Epithelial cell of proximal tubule (primary cell): ENCODE measurements around the gene ZNF362. TPM values are rescaled to one million over a fixed set of nuclear protein-coding genes. Genes with fewer than 3 reads are reported as not detected.

Experiments used
- DNase-seq: peaks from one replicate; pipeline ENCODE4 v3.0.0-alpha.2; 2011; ENCODE audit warnings: low read depth
- H3K4me3 ChIP-seq: 2 replicates; pipeline ENCODE4 v1.5.1; 2011; ENCODE audit warnings: low read depth, mild to moderate bottlenecking, low read length
- total RNA-seq: library from RNA; depleted of rRNA; stranded (reverse); fragments of >200 nt; gene quantifications from 2 replicates; pipeline ENCODE4 v1.2.3, GENCODE V29; 2015
- TF ChIP-seq, protein P1 (sequence below): conservative IDR thresholded peaks from 2 replicates; pipeline ENCODE4 v1.5.1; 2012; ENCODE audit warnings: low read depth, mild to moderate bottlenecking, low read length

The ZNF362 gene
- total RNA-seq, 1 donor from 2014 or later = 17.6 TPM

DNA sequence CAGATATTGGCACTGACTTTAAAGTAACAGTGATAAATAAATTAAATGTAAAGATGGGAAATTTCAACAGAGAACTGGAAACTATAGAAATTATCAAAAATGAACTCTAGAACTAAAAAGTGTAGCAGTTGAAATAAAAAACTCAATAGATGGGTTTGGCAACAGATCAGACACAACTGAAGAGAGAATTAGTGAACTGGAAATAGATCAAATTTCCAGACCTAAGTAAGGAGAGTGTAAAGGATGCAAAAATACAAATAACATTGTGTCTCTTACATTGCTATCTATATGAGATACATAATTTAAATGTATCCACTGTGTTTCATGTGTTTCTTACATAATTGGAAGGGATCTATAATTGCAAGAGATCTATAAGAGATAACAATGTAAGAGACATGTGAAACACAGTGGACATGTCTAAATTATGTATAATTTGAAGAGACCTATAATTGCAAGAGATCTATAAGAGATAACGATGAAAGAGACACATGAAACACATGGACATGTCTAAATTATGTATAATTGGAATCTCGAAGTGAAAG, 32.1 kb upstream of the ZNF362 start:
- TF ChIP-seq, protein P1, sequence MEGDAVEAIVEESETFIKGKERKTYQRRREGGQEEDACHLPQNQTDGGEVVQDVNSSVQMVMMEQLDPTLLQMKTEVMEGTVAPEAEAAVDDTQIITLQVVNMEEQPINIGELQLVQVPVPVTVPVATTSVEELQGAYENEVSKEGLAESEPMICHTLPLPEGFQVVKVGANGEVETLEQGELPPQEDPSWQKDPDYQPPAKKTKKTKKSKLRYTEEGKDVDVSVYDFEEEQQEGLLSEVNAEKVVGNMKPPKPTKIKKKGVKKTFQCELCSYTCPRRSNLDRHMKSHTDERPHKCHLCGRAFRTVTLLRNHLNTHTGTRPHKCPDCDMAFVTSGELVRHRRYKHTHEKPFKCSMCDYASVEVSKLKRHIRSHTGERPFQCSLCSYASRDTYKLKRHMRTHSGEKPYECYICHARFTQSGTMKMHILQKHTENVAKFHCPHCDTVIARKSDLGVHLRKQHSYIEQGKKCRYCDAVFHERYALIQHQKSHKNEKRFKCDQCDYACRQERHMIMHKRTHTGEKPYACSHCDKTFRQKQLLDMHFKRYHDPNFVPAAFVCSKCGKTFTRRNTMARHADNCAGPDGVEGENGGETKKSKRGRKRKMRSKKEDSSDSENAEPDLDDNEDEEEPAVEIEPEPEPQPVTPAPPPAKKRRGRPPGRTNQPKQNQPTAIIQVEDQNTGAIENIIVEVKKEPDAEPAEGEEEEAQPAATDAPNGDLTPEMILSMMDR = no peak
- no peak overlapping the region for H3K4me3 ChIP-seq
- DNase-seq = no peak

DNA sequence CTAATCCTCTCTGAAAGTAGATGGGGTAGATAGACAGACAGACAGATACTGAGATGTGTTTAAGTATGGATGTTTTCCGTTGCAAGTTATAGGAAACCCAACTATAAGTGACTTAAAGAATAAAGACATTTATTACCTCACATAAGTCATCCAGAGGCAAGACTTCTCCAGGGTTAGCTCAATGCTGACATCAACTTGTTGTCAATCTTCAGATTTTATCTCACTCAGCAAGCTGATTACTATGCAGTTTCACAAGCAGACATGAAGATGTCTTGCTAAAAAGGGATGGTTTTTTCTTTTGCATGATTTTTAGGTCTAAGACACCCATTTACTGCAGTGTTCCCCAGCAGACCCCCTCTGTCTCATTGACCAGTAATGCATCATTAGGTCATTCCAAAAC, 30.7 kb upstream of the ZNF362 start:
- TF ChIP-seq, protein P1 = no peak
- DNase-seq = no peak
- no peak overlapping the region for H3K4me3 ChIP-seq

DNA sequence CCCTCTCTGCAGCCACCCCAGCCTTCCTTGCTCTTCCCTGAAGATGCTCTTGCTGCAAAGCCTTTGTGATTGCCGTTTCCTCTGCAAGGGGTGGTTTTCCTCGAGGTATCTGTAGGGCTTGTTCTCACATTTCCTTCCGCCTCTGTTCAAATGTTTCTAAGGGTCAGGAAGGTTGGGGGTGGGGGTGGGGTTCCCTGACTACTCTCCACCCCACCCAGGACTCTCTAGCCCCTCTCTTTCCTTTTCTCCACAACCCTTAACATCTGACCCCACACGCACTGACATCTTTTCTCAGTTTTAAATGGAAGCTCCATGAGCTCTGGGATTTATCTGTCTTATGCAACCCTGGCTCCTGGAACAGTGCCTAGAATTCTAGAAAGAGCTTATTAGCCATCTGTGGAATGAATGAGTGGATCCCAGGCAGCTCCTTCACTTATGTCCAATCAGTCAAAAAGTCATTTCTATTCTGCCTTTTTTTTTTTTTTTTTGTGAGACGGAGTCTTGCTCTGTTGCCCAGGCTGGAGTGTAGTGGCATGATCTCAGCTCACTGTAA, 27.3 kb upstream of the ZNF362 start:
- H3K4me3 ChIP-seq = no peak overlapping the region
- peak; percentile 52 for DNase-seq
- TF ChIP-seq, protein P1 = no peak

DNA sequence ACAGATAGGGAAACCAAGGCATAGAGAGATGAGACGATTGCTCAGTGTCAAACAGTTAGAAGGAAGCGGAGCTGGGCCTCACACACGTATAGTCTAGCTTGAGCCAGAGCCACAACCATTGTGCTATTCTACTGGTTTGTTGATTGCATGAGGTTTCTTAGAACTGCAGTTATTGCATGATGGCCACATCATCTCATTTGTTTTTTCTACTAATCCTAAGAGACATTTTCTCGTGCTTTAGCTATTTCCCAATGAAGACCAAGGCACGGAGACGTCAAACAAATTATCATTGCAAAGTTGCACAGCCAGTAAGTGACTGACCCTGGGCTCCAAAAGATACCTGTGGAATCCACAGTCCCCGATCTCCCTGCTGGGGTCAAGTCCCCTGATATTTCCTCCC, 25.1 kb upstream of the ZNF362 start:
- no peak for DNase-seq
- TF ChIP-seq, protein P1 = no peak
- no peak overlapping the region for H3K4me3 ChIP-seq

DNA sequence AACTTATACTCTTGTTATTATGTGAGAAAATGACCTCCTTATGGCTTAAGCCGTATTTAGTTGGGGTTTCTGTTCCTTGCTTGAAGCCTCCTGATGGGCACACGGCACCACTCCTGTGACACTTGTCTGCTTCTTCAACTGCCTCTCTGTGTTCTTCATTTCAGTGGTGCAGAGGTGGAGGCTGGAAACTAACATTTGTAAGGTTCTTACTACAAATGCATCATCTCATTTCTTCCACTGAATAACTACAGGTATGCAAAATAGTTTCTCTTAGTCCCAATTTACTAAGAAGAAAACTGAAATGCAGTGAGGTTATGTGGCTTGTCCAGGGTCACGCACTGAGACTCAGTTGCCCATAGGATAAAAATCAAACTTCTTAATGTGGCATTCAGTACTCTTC, 23.6 kb upstream of the ZNF362 start:
- H3K4me3 ChIP-seq = no peak overlapping the region
- TF ChIP-seq, protein P1 = no peak
- DNase-seq = no peak

DNA sequence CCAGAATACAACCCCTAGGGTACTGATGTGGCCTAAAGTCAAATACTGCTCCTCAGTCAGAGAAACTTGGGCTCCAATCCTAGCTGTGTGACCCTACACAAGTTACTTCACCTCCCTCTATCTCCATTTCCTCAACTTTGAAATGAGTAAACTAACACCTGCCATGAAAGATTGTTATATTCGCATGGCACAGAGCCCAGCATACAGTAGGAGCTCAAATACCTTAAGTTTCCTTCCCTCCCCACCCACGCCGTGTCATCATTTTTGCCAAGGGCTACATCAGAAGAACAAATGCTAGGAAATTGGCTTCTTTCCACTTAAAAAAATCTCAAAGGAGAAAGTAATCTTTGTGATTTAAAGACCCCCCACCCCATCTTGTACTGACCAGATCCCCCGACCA, 22.2 kb upstream of the ZNF362 start:
- TF ChIP-seq, protein P1 = no peak
- no peak overlapping the region for H3K4me3 ChIP-seq
- DNase-seq = no peak

- TF ChIP-seq, protein P1 = no peak
- no peak for DNase-seq
- no peak overlapping the region for H3K4me3 ChIP-seq
Measured at GRCh38 chr1:33234588-33234990, 21.7 kb upstream of the ZNF362 start.
